Fibroblast of lung (primary cell): ENCODE results near the gene KLK11. TPM values are rescaled to one million over a fixed set of nuclear protein-coding genes. Genes with fewer than 3 reads are reported as not detected.

Source experiments
- DNase-seq, 2 donors: peaks; one replicate each; pipeline versions ENCODE4 v3.0.0 to v3.0.0-alpha.2; 2010; ENCODE audit warnings: low read depth in 2 of 2
- H2AFZ ChIP-seq: 2 replicates; pipeline ENCODE4 v1.5.1; 2012; ENCODE audit warnings: low read length, control low read depth, inconsistent platforms
- H3K27ac ChIP-seq: 2 replicates; pipeline ENCODE4 v1.5.1; 2011; ENCODE audit warnings: low read length, control low read depth; ENCODE audit not compliant: insufficient read depth
- H3K27me3 ChIP-seq: 2 replicates; pipeline ENCODE4 v1.5.1; 2011; ENCODE audit warnings: mild to moderate bottlenecking, low read length; ENCODE audit not compliant: control insufficient read depth, insufficient read depth
- H3K36me3 ChIP-seq: 2 replicates; pipeline ENCODE4 v1.5.1; 2011; ENCODE audit warnings: low read length; ENCODE audit not compliant: control insufficient read depth, insufficient read depth
- H3K4me1 ChIP-seq: 2 replicates; pipeline ENCODE4 v1.5.1; 2011; ENCODE audit warnings: low read length; ENCODE audit not compliant: control insufficient read depth, insufficient read depth; ENCODE audit errors: extremely low read depth
- H3K4me2 ChIP-seq: 2 replicates; pipeline ENCODE4 v1.5.1; 2011; ENCODE audit warnings: low read length, control low read depth; ENCODE audit not compliant: insufficient read depth; ENCODE audit errors: extremely low read depth
- H3K4me3 ChIP-seq, 4 experiments: fragments of 200-600 bp in 1 of 4; sonication (generic) in 1 of 4; replicated peaks in 1 of 4; 2 replicates each; pipeline ENCODE4 v1.5.1; 2011 to 2016; ENCODE audit warnings: low read length in 4 of 4, low read depth in 3 of 4, mild to moderate bottlenecking in 3 of 4, control low read depth in 2 of 4, inconsistent platforms in 1 of 4, mixed read lengths in 1 of 4; ENCODE audit not compliant: insufficient read depth in 1 of 4; ENCODE audit errors: control extremely low read depth in 1 of 4
- H3K79me2 ChIP-seq: 2 replicates; pipeline ENCODE4 v1.5.1; 2012; ENCODE audit warnings: mild to moderate bottlenecking, low read length, inconsistent platforms; ENCODE audit not compliant: control insufficient read depth, insufficient read depth
- H3K9ac ChIP-seq: 2 replicates; pipeline ENCODE4 v1.5.1; 2011; ENCODE audit warnings: mild to moderate bottlenecking, low read length, control low read depth; ENCODE audit not compliant: insufficient read depth
- H3K9me3 ChIP-seq: 2 replicates; pipeline ENCODE4 v1.5.1; 2012; ENCODE audit warnings: low read depth, low read length; ENCODE audit not compliant: control insufficient read depth, insufficient read depth
- H4K20me1 ChIP-seq: 2 replicates; pipeline ENCODE4 v1.5.1; 2011; ENCODE audit warnings: low read length; ENCODE audit not compliant: control insufficient read depth, insufficient read depth; ENCODE audit errors: extremely low read depth
- EZH2 ChIP-seq: IDR thresholded peaks from 2 replicates; pipeline ENCODE4 v1.5.1; 2012; ENCODE audit warnings: low read length, control low read depth, mild to moderate bottlenecking; ENCODE audit errors: missing control alignments
- polyA plus RNA-seq, 2 donors: library from polyadenylated mRNA; depleted of rRNA in 1 of 2; stranded (reverse) in 1 of 2; unstranded in 1 of 2; fragments of >200 nt; gene quantifications; 2 replicates each; pipeline ENCODE4 v1.2.1, GENCODE V29; 2011 to 2012; ENCODE audit warnings: missing spikeins in 1 of 2
- total RNA-seq: library from RNA; depleted of rRNA; stranded (reverse); fragments of >200 nt; gene quantifications from 2 replicates; pipeline ENCODE4 v1.2.1, GENCODE V29; 2014
- TF ChIP-seq, protein P1 (sequence below), 2 donors: IDR thresholded peaks in 1 of 2; conservative IDR thresholded peaks in 1 of 2; 1 replicate in 1 of 2; 2 replicates in 1 of 2; pipeline ENCODE4 v1.5.1; 2011 to 2012; ENCODE audit warnings: low read length in 2 of 2, control low read depth in 1 of 2, inconsistent platforms in 1 of 2, low read depth in 1 of 2, mild to moderate bottlenecking in 1 of 2

The KLK11 gene
- total and polyA plus RNA-seq, 2 donors (not counting 1 experiment from before 2014, with no cell fraction given), result not detected

DNA sequence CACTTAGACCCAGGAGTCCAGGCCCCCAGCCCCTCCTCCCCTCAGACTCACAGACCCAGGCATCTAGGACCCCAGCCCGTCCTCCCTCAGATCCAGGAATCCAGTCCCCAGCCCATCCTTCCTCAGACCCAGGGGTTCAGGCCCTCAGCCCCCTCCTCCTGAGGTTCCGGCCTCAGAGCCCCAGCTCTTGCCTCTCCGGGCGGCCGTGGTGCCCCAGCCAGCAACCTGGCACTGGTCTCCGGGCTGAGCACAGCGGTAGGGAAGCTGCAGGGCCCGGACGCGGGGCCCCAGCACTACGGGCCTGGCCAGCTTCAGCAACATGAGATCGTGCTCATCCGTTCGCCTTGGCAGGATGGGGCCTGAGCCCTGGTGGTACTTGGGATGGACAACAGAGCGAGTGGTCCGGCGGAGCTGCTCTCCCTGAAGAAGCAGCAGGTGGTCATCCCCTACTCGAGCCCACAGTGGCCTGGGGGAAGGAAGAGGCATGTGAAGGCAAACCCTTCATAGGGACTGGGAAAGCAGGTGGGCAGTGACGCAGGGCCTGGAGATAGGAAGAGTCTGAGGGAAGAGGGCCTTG is 10.6 kb downstream of the KLK11 start:
- Histone ChIP-seq H4K20me1 (no peaks in the 10 kb centered on the region), H2AFZ (no peak overlapping the region), H3K4me2 (no peak overlapping the region), H3K36me3 (no peaks in the 10 kb centered on the region), H3K9ac (no peak overlapping the region), H3K9me3 (no peaks in the 10 kb centered on the region), H3K4me3 (no peak overlapping the region), H3K27ac (no peak overlapping the region), H3K4me1 (no peaks in the 10 kb centered on the region), H3K79me2 (no peaks in the 10 kb centered on the region), H3K27me3 (peaks cover 3% of the 10 kb centered on the region)
- DNase-seq, result no peak
- TF ChIP-seq, protein P1, sequence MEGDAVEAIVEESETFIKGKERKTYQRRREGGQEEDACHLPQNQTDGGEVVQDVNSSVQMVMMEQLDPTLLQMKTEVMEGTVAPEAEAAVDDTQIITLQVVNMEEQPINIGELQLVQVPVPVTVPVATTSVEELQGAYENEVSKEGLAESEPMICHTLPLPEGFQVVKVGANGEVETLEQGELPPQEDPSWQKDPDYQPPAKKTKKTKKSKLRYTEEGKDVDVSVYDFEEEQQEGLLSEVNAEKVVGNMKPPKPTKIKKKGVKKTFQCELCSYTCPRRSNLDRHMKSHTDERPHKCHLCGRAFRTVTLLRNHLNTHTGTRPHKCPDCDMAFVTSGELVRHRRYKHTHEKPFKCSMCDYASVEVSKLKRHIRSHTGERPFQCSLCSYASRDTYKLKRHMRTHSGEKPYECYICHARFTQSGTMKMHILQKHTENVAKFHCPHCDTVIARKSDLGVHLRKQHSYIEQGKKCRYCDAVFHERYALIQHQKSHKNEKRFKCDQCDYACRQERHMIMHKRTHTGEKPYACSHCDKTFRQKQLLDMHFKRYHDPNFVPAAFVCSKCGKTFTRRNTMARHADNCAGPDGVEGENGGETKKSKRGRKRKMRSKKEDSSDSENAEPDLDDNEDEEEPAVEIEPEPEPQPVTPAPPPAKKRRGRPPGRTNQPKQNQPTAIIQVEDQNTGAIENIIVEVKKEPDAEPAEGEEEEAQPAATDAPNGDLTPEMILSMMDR (conservative IDR thresholded peaks at IDR 0.05 in 1 of 2, IDR thresholded peaks at IDR 0.05 in 1 of 2; ENCODE audit: low read depth in 1 of 2, low read length in 2 of 2), result no peak
- no peak for TF ChIP-seq EZH2

DNA sequence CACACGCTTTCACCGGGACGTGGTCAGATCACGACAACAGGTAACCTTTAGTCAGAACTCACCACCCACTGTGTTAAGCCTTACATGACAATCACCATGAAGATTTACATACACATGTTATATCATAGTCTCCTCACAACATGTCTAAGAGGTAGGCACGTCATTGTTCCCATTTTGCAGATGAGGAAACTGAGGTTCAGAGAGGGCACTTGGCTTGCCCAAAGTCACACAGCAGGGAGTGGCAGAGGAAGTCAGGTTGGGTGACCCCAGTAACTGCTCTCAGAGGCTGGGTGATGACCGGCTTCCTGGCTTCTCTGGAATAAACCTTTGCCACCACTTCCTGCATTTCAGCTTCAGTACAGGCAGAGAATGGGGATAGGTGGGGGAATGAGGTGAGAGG is 12.2 kb downstream of the KLK11 start:
- H3K27ac ChIP-seq, result no peak overlapping the region
- no peak for DNase-seq
- no peak overlapping the region for H3K4me2 ChIP-seq
- H3K27me3 ChIP-seq, result peaks cover 3% of the 10 kb centered on the region
- no peak for TF ChIP-seq EZH2
- TF ChIP-seq, protein P1 (conservative IDR thresholded peaks at IDR 0.05 in 1 of 2, IDR thresholded peaks at IDR 0.05 in 1 of 2; ENCODE audit: low read depth in 1 of 2, low read length in 2 of 2), result no peak
- no peaks in the 10 kb centered on the region for H3K4me1 ChIP-seq
- H3K79me2 ChIP-seq, result no peaks in the 10 kb centered on the region
- no peaks in the 10 kb centered on the region for H3K36me3 ChIP-seq
- no peaks in the 10 kb centered on the region for H3K9me3 ChIP-seq
- H2AFZ ChIP-seq, result no peak overlapping the region
- no peak overlapping the region for H3K9ac ChIP-seq
- no peak overlapping the region for H3K4me3 ChIP-seq
- H4K20me1 ChIP-seq, result no peaks in the 10 kb centered on the region

DNA sequence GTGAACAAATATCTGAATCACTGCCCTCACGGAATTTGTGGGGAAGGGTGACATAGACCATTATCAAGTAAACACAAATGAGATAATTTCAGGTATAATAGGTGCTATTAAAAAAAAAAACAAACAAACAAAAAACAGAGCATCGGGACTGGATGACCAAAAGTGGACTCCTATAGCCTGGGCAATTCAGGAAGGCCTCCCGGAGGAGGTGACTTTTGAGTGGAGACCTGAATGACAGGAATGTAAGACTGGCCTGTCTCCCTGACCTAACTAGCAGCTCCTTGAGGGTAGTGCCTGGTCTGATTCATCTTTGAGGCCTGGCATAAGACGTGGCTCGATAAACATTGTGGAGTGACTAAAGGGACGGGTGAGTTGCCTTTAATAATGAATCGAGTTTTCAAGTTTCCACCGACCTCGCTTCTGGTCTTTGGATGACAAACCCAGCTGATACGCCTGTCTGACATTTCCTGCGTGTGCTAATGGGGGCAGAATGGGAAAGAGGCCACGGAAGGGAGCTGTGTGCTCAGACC is 13.7 kb downstream of the KLK11 start:
- no peaks in the 10 kb centered on the region for H3K36me3 ChIP-seq

More for the DNA sequence above, 13.7 kb downstream of the KLK11 start:
- Histone ChIP-seq H3K79me2 (no peaks in the 10 kb centered on the region), H3K4me2 (no peak overlapping the region), H3K9ac (no peak overlapping the region), H3K4me1 (no peaks in the 10 kb centered on the region), H2AFZ (no peak overlapping the region), H4K20me1 (no peaks in the 10 kb centered on the region), H3K27ac (no peak overlapping the region), H3K4me3 (no peak overlapping the region), H3K27me3 (peaks cover 3% of the 10 kb centered on the region), H3K9me3 (no peaks in the 10 kb centered on the region)
- TF ChIP-seq, protein P1 (conservative IDR thresholded peaks at IDR 0.05 in 1 of 2, IDR thresholded peaks at IDR 0.05 in 1 of 2; ENCODE audit: low read depth in 1 of 2, low read length in 2 of 2), result no peak
- TF ChIP-seq EZH2, result no peak
- DNase-seq, result no peak
